Muscle layer of duodenum (tissue), 2 donors: Measurements from ENCODE around the gene LITAF.
"Not testable (repeated sequence)": the region's sequence is repeated elsewhere in the genome, so short reads cannot be mapped to it uniquely, and the experiment has no call there.

Source experiments
- H3K27ac ChIP-seq: one replicate; pipeline ENCODE4 v1.7.0; 2013; ENCODE audit warnings: mild to moderate bottlenecking, low read length
- H3K27me3 ChIP-seq: one replicate; pipeline ENCODE4 v1.7.0; 2013; ENCODE audit warnings: low read depth, mild to moderate bottlenecking, control low read depth, low read length
- H3K36me3 ChIP-seq, 2 donors: one replicate each; pipeline ENCODE4 v1.7.0; 2013; ENCODE audit warnings: low read length in 2 of 2, control low read depth in 1 of 2, mild to moderate bottlenecking in 1 of 2; ENCODE audit not compliant: insufficient read depth in 2 of 2, control insufficient read depth in 1 of 2
- H3K4me1 ChIP-seq, 2 donors: one replicate each; pipeline ENCODE4 v1.7.0; 2013; ENCODE audit warnings: low read length in 2 of 2, mild to moderate bottlenecking in 2 of 2, control low read depth in 1 of 2, moderate library complexity in 1 of 2; ENCODE audit not compliant: insufficient read depth in 2 of 2, control insufficient read depth in 1 of 2
- H3K4me3 ChIP-seq, 2 donors: one replicate each; pipeline ENCODE4 v1.7.0; 2013; ENCODE audit warnings: low read length in 2 of 2, low read depth in 1 of 2, mild to moderate bottlenecking in 1 of 2
- H3K9me3 ChIP-seq, 2 donors: one replicate each; pipeline ENCODE4 v1.7.0; 2013; ENCODE audit warnings: low read length in 2 of 2, control low read depth in 1 of 2, mild to moderate bottlenecking in 1 of 2; ENCODE audit not compliant: control insufficient read depth in 1 of 2
- donor health status: healthy.

Gene LITAF

GRCh38 chr16:11605891-11606290 is 19.2 kb upstream of the LITAF start:
- Histone ChIP-seq H3K27ac (no peak overlapping the region), H3K36me3 (no peaks in the 10 kb centered on the region), H3K27me3 (no peaks in the 10 kb centered on the region), H3K9me3 (no peaks in the 10 kb centered on the region), H3K4me3 (no peak overlapping the region), H3K4me1 (no peaks in the 10 kb centered on the region)

DNA sequence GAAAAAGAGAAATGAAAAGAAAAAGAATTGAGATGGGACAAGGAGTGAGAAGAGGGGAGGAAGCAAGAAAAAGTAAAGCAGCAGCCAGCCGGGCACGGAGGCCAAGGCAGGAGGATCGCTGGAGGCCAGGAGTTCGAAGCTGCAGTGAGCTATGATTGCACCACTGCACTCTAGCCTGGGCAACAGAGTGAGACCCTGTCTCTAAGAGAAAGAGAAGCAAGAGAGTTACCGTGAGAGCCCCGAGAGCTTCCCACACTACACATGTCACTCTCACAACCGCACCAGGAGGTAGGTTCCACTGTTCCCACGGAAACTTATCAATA is 18.8 kb upstream of the LITAF start:
- no peaks in the 10 kb centered on the region for H3K36me3 ChIP-seq
- H3K4me1 ChIP-seq = no peaks in the 10 kb centered on the region
- no peaks in the 10 kb centered on the region for H3K27me3 ChIP-seq
- no peak overlapping the region for H3K4me3 ChIP-seq
- no peaks in the 10 kb centered on the region for H3K9me3 ChIP-seq
- no peak overlapping the region for H3K27ac ChIP-seq

DNA sequence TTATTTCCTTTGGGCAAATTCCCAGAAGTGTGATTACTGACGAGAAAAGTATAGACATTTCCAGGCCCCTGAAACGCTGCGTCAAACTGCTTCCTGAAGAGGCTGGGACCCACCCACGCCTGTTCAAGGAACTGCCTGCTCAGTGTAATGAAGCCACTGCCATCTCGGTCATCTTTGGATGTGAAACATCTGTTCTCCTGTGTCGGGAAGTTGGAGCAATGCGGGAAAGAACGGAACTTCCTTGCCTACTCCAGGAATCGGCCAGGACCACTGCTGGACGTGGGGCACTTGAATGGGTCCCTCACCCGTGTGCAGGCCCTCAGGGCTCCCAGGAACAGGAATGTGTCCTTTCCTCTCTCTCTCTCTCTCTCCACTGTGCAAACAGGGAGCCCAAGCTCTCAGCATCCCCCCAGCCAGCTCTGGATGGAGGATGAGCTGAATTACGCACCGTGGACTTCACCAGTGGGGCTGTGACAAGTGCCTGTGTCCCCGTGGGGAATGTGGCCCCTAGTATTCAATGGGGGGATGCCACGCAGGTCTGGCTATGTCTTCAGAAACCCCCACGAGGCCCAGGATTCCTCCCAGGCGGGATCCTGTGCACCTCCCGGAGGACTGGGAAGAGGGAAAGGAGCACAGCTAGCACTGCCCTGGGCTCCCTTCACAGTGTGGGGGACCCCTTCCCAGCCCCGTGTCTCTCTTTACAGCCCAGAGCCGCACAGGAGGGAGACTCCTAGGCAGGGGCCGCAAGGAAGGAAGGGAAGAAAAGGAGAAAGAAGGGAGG is 18.3 kb upstream of the LITAF start:
- no peak overlapping the region for H3K4me3 ChIP-seq
- H3K36me3 ChIP-seq = no peaks in the 10 kb centered on the region
- no peaks in the 10 kb centered on the region for H3K9me3 ChIP-seq
- no peaks in the 10 kb centered on the region for H3K4me1 ChIP-seq
- no peaks in the 10 kb centered on the region for H3K27me3 ChIP-seq
- peak overlapping the region; percentile 62 for H3K27ac ChIP-seq

GRCh38 chr16:11604296-11604695 is 17.6 kb upstream of the LITAF start:
- H3K27me3 ChIP-seq, H3K4me1 ChIP-seq, H3K36me3 ChIP-seq, H3K4me3 ChIP-seq, H3K27ac ChIP-seq, H3K9me3 ChIP-seq: not testable (repeated sequence)

- Histone ChIP-seq H3K27me3 (no peaks in the 10 kb centered on the region), H3K9me3 (no peaks in the 10 kb centered on the region), H3K4me3 (no peak overlapping the region), H3K4me1 (no peaks in the 10 kb centered on the region), H3K36me3 (no peaks in the 10 kb centered on the region), H3K27ac (peak overlapping the region; percentile 16)
Measured at GRCh38 chr16:11603331-11603750, 16.6 kb upstream of the LITAF start.

- peaks cover 0 to 4% of the 10 kb centered on the region in 2 donors for H3K4me1 ChIP-seq
Measured at GRCh38 chr16:11602321-11602720, 15.6 kb upstream of the LITAF start.

DNA sequence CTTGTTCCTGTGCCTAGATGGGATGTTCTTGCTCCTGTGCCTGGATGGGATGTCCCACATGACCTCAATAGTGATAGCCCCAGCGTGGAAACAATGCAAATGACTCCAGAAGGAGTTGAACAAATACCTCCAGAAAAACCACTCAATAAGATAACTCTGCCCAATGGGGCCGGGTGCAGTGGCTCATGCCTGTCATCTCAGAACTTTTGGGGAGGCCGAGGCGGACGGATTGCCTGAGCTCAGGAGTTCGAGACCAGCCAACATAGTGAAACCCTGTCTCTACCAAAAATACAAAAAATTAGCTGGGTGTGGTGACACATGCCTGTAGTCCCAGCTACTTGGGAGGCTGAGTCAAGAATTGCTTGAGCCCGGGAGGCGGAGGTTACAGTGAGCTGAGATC is 15.2 kb upstream of the LITAF start:
- H3K4me3 ChIP-seq = no peak overlapping the region
- H3K9me3 ChIP-seq = no peaks in the 10 kb centered on the region
- no peaks in the 10 kb centered on the region for H3K36me3 ChIP-seq
- H3K27me3 ChIP-seq = no peaks in the 10 kb centered on the region
- H3K27ac ChIP-seq = no peak overlapping the region
- peaks cover 0 to 5% of the 10 kb centered on the region in 2 donors for H3K4me1 ChIP-seq

More at GRCh38 chr16:11602321-11602720, 15.6 kb upstream of the LITAF start:
- Histone ChIP-seq H3K4me3 (no peak overlapping the region), H3K9me3 (no peaks in the 10 kb centered on the region), H3K27ac (no peak overlapping the region), H3K27me3 (no peaks in the 10 kb centered on the region), H3K36me3 (no peaks in the 10 kb centered on the region)

DNA sequence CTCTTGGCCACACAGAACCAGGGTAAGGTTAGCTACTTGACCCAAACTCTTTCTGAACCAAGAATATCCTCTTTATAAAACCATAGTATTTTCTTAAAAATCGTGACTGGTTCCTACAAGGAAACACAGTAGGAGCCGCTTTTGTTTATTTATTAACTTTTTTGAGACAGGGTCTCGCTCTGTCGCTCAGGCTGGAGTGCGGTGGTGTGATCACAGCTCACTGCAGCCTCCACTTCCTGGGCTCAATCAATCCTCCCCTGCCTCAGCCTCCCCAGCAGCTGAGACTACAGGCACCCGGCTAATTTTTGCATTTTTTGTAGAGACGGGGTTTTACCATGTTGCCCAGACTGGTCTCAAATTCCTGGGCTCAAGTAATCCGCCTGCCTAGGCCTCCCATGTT is 14.7 kb upstream of the LITAF start:
- peaks cover 0 to 5% of the 10 kb centered on the region in 2 donors for H3K4me1 ChIP-seq
- no peaks in the 10 kb centered on the region for H3K36me3 ChIP-seq
- H3K27me3 ChIP-seq = no peaks in the 10 kb centered on the region
- no peak overlapping the region for H3K27ac ChIP-seq
- no peaks in the 10 kb centered on the region for H3K9me3 ChIP-seq
- H3K4me3 ChIP-seq = no peak overlapping the region

DNA sequence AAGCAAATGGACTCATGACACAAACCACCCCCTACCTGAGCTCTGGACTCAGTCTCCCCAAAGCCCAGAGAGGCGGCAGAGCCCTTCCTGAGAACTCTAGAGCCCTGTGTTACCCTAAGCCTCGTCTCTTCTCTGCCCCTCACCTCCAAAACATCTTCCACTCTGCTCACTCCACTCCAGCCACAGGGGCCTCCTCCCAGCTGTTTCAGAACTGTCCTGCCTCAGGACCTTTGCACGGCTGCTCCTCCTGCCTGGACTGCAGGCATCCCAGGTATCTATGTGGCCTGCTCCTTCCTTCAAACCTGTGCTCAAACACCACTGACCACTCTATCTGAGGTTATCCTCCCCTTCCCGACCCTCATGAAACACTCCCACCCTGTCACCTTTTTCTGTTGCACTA is 12.9 kb upstream of the LITAF start:
- peaks cover 0 to 5% of the 10 kb centered on the region in 2 donors for H3K4me1 ChIP-seq
- no peaks in the 10 kb centered on the region for H3K9me3 ChIP-seq
- no peak overlapping the region for H3K4me3 ChIP-seq
- H3K27ac ChIP-seq = no peak overlapping the region
- no peaks in the 10 kb centered on the region for H3K36me3 ChIP-seq
- no peaks in the 10 kb centered on the region for H3K27me3 ChIP-seq

GRCh38 chr16:11597235-11598095 is 10.7 kb upstream of the LITAF start:
- no peaks in the 10 kb centered on the region for H3K27me3 ChIP-seq
- peaks cover 0 to 5% of the 10 kb centered on the region in 2 donors for H3K4me1 ChIP-seq
- H3K9me3 ChIP-seq = no peaks in the 10 kb centered on the region
- peak overlapping the region in 1 of 2 donors; percentile 24 for H3K4me3 ChIP-seq
- H3K36me3 ChIP-seq = no peaks in the 10 kb centered on the region
- peak overlapping the region; percentile 18 for H3K27ac ChIP-seq

DNA sequence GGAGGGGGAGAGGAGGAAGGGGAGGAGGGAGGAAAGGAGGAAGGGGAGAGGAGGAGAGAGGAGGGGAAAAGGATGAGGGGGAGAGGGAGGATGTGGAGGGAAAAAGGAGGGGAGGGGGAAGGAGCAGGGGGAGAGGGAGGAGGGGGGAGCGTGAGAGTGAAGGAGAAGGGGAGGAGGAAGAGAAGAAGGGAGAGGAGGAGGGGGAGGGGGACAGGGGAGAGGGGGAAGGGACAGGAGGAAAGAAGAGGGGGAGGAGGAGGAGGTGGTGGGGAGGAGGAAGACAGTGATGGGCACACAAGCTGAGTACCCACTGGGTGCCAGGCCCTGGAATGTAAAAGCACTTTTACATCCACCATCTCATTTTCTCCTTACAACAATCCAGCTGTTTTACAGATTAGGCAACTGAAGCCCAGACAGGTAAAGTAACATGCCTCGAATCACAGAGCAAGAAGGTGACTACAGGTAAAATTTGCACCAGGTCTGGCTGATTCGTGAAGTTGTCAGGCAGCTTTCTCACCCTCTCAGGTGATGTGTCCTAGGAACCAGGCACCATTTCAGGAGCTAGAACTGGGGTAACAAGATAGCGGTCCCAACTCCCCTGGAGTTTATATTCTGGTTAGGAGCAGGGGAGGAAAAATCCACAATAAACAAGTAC is 10.0 kb upstream of the LITAF start:
- Histone ChIP-seq H3K27me3 (no peaks in the 10 kb centered on the region), H3K4me3 (peak overlapping the region in 1 of 2 donors; percentile 24), H3K27ac (peak overlapping the region; percentile 18), H3K4me1 (peaks cover 0 to 5% of the 10 kb centered on the region in 2 donors), H3K9me3 (no peaks in the 10 kb centered on the region), H3K36me3 (no peaks in the 10 kb centered on the region)
